Raji (cell line): ENCODE measurements around the gene CAMK4.

Source experiments
- POLR2A ChIP-seq: IDR thresholded peaks from 2 replicates; pipeline ENCODE4 v1.6.1; 2011; ENCODE audit warnings: low read depth, low read length, control low read depth; ENCODE audit not compliant: insufficient read depth

CAMK4 gene

GRCh38 chr5:111379391-111379816 is 155.2 kb downstream of the CAMK4 start:
- no peak for TF ChIP-seq POLR2A

GRCh38 chr5:111383288-111383970 is 159.2 kb downstream of the CAMK4 start:
- TF ChIP-seq POLR2A = no peak

GRCh38 chr5:111384220-111384619 is 160.0 kb downstream of the CAMK4 start:
- no peak for TF ChIP-seq POLR2A

GRCh38 chr5:111385051-111385450 is 160.9 kb downstream of the CAMK4 start:
- TF ChIP-seq POLR2A = no peak

- TF ChIP-seq POLR2A = no peak
Measured at GRCh38 chr5:111385970-111386831, 162.0 kb downstream of the CAMK4 start.

- TF ChIP-seq POLR2A = no peak
Measured at GRCh38 chr5:111386832-111387162, 162.6 kb downstream of the CAMK4 start.

GRCh38 chr5:111387361-111387760 is 163.2 kb downstream of the CAMK4 start:
- no peak for TF ChIP-seq POLR2A

- TF ChIP-seq POLR2A = no peak
Measured at GRCh38 chr5:111389390-111390082, 165.4 kb downstream of the CAMK4 start.

- no peak for TF ChIP-seq POLR2A
Measured at GRCh38 chr5:111392181-111392580, 168.0 kb downstream of the CAMK4 start.

- no peak for TF ChIP-seq POLR2A
Measured at GRCh38 chr5:111394586-111394985, 170.4 kb downstream of the CAMK4 start.

GRCh38 chr5:111398013-111398412 is 173.8 kb downstream of the CAMK4 start:
- no peak for TF ChIP-seq POLR2A

- TF ChIP-seq POLR2A = no peak
Measured at GRCh38 chr5:111399113-111399512, 174.9 kb downstream of the CAMK4 start.

- TF ChIP-seq POLR2A = no peak
Measured at GRCh38 chr5:111401906-111402305, 177.7 kb downstream of the CAMK4 start.

GRCh38 chr5:111404270-111404769 is 180.1 kb downstream of the CAMK4 start:
- TF ChIP-seq POLR2A = no peak

GRCh38 chr5:111407562-111407961 is 183.4 kb downstream of the CAMK4 start:
- TF ChIP-seq POLR2A = no peak
